Stimulated activated CD4-positive, alpha-beta T cell treated with anti-CD3 and anti-CD28 coated beads, Interleukin-4, amount 100 ng/mL, for 24 hours (primary cell): ENCODE data around the gene ZNF500.
"Not testable (repeated sequence)": the region's sequence is repeated elsewhere in the genome, so short reads cannot be mapped to it uniquely, and the experiment has no call there.

Experiments
- DNase-seq: peaks from one replicate; pipeline ENCODE4 v3.0.0-alpha.2; 2020

ZNF500 gene

GRCh38 chr16:4795828-4796572 lies 29.0 kb upstream of the ZNF500 start:
- DNase-seq, result no peak

DNA sequence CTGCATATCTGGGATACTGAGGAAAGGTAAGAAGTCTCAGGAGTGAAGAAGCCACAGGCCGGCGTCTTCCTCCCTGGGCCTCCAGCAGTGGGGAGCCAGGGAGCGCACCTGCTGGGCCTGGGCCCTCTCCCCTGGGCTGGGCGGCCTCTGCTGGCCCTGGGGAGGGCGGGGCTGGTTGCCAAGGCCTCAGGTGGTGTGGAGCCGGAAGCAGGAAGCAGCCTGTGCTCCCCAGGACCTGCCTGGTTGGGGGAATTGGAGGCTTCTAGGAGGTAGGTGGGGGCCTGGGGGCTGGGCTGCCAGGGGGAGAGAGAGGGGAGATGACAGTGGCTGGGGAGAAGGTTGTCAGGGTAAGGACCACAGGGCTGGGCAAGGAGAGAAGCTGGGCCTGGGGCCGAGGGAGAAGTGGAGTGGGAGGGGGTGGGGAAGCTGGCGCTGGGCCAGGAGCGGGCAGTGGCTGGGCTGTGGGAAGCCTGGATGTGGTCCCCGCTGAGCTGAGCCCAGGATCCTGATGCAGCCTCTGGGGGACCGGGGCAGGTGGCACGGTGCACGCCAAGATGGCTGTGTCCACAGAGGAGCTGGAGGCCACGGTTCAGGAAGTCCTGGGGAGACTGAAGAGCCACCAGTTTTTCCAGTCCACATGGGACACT lies 28.3 kb upstream of the ZNF500 start, which contains the start of gene SMIM22:
SMIM22 (plus strand) TSS at position 189 of the 647 bp plus-strand sequence; CDS start at position 555, 366 bp downstream.
- DNase-seq, result no peak

DNA sequence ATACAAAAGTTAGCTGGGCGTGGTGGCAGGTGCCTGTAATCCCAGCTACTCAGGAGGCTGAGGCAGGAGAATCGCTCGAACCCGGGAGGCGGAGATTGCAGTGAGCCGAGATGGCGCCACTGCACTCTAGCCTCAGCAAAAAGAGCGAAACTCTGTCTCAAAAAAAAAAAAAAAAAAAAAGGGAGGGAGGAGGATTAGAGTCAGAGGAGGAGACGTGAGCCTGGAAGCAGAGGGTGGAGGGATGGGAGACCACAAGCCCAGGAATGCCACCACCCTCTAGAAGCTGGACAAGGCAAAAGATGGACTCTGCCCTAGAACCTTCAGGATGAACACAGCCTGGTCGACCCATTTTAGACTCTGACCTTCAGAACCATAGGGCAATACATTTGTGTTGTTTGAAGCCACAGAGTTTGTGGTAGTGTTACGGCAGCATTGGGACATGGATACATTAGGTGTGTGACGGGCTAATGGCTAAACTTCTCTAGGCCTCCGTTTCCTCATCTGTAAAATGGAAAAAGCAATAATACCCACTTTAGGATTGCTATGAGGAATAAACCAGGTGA lies 26.1 kb upstream of the ZNF500 start:
- no peak for DNase-seq

DNA sequence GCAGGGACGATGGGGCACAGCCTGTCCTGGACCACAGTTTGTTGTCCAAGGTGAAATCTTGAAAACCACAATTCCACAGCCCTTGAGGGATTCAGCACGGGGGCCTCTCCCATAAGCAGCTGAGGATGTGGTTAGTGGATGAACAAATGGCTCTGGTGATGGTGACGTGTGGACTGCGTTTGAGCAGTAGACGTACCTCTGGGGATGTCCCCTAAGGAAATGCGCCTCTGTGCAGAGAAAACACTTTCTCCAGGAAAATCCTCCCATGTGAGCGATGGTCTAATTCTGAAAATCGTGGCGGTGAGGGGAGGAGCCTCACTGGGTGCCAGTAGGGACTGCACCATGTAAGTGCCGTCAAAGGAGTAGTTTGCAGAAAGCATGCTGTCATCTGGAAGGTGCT lies 23.9 kb upstream of the ZNF500 start:
- no peak for DNase-seq

- no peak for DNase-seq
Measured at GRCh38 chr16:4790261-4790660, 23.3 kb upstream of the ZNF500 start.

DNA sequence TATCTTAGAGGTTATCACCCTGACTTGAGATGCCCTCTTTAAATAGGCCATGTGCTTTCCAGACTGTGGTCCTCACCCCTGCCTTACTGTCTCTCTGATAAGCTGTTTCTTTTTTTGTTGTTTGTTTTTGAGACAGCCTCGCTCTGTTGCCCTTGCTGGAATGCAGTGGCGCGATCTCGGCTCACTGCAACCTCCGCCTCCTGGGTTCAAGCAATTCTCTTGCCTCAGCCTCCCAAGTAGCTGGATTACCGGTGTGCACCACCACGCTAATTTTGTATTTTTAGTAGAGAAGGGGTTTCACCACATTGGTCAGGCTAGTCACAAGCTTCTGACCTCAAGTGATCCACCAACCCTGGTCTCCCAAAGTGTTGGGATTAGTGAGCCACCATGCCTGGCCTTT lies 21.9 kb upstream of the ZNF500 start:
- DNase-seq, result no peak

GRCh38 chr16:4788489-4788889 lies 21.5 kb upstream of the ZNF500 start:
- no peak for DNase-seq

- DNase-seq, result no peak
Measured at GRCh38 chr16:4787627-4788482, 20.9 kb upstream of the ZNF500 start, which contains the start of gene SEPTIN12. Gene SEPTIN12 (minus strand): TSS chr16:4788345. CDS start chr16:4787645, 700 bp downstream.

DNA sequence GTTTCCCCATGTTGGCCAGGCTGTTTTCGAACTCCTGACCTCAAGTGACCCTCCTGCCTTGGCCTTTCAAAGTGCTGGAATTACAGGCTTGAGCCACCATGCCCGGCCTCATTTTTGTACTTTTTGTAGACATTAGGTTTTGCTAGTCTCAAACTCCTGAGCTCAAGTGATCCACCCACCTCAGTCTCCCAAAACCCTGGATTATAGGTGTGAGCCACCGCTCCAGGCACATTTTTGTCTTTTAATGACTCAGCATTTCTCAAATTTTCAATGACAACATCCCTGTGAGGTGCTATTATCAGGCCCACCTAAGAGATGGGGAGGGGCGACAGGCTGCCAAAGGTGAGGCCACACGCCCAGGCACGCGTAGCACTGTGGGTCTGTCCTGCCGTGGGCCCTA lies 20.1 kb upstream of the ZNF500 start:
- DNase-seq, result no peak

DNA sequence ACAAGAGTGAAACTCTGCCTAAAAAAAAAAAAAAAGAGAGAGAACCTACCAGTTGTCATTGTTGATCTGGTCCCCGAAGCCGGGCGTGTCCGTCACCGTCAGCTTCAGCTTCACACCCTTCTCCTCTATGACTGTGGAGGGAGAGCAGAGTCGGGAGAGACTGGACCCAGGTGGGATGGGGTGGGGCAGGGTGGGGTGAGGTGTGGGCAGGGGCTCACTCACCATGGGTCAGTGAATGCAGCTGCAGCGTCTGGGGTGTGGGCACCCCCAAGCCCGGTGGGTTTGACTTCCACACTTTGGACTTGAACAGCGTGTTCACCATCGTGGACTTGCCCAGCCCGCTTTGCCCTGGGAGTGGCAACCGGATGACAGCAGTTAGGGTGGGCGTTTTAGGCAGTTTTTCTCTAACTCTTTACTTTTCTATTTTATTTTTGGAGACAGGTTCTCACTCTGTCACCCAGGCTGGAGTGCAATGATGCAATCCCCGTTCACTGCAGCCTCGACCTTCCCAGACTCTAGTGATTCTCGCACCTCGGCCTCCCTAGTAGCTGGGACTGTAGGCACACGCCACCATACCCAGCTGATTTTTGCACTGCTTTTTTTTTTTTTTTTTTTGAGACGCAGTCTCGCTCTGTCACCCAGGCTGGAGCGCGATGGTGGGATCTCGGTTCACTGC lies 18.9 kb upstream of the ZNF500 start:
- no peak for DNase-seq

DNA sequence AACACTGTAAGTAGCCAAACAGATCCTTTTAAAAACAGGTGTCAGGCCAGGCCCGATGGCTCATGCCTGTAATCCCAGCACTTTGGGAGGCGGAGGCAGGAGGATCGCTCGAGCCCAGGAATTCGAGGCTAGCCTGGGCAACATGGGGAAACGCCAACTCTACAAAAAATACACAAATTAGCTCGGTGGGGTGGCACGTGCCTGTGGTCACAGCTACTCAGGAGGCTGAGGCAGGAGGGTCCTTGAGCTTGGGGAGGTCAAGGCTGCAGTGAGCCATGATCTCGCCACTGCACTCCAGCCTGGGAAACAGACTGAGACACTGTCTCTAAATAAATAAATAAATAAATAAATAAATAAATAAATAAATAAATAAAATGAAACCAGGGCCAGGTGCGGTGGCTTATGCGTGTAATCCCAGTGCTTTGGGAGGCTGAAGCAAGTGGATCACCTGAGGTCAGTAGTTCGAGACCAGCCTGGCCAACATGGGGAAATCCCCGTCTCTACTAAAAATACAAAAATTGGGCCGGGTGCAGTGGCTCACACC lies 17.6 kb upstream of the ZNF500 start:
- not testable (repeated sequence) for DNase-seq

DNA sequence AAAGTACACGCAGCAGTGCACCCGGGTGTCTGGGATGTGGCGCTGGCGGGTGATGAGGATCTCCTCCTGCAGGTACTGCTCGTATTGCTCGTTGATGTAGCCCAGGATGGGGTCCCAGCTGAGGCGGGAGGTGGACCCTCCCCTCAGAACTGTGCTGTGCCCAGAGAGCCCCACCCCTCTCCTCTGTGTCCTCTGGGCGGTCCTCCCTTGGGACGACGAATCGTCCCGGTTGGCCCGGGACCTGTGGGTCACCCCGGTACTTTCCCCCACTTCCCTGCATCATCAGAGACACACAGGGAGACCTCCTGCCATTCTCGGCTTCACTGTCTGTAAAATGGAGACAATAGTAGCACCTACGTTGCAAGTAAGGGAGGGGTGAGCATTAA lies 17.0 kb upstream of the ZNF500 start:
- DNase-seq, result no peak

GRCh38 chr16:4783251-4783950 lies 16.4 kb upstream of the ZNF500 start:
- no peak for DNase-seq

GRCh38 chr16:4780235-4780634 lies 13.3 kb upstream of the ZNF500 start:
- DNase-seq, result no peak

- no peak for DNase-seq
Measured at GRCh38 chr16:4778050-4778392, 11.1 kb upstream of the ZNF500 start.

GRCh38 chr16:4777339-4778049 lies 10.5 kb upstream of the ZNF500 start:
- DNase-seq, result no peak

DNA sequence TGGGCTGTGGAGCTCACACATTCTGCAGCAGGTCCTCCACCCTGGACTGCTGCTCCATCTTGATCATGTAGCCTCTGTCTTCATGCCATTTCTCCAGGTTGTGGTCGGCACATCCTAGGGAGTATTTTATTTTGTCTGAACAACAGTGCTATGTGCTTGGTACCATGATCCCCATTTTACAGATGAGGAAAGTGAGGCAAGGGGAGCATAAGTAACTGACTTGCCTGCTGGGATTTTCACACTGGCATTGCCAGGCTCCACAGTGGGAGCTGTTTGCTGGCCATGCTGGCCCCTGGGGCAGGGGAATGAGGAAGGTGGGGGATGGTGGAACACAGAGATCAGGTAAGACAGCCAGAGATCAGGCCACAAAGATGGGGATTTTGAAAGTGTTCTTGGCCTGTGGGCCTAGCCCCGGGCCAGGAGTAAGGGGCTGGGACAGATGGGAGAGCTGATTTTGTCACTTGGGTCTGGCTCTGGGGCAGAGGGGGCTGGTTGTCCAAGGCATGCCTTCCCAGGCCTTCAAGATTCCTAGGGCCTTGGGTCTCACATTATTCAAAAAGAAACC lies 9.3 kb upstream of the ZNF500 start:
- no peak for DNase-seq

GRCh38 chr16:4775005-4775404 lies 8.0 kb upstream of the ZNF500 start:
- DNase-seq, result no peak

- no peak for DNase-seq
Measured at GRCh38 chr16:4772351-4772750, 5.4 kb upstream of the ZNF500 start.

DNA sequence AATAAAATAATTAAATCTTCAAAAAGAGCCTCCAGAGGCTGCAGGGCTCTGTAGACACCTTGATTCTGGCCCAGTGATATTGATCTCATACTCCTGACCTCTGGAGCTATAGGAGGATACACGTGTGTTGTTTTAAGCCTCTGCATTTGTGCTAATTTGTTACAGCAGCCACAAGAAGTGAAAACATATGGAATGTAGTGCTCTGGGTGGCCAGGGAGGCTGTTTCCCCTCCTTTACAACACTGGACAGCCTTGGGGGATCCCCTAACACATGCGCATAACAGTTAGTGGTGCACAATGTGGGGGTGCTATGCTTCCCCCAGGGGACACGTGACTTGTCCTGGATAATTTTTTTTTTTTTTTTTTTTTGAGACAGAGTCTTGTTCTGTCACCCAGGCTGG lies 4.7 kb upstream of the ZNF500 start:
- no peak for DNase-seq

DNA sequence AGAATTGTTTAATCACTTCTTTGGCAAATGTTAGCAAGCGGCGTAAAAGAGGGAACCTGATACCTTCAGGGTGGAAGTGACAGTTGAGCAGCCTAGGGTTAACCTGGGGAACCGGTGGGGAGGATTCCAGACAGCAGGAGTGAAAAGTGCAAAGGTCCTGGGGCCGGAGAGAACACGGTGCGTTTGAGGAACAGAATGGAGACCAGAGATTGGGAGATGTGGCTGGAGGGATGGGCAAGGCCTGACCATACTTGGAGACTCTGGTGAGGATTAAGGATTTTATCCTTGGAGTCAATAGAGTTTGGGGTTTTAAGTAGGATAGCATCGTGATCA lies 2.3 kb upstream of the ZNF500 start:
- DNase-seq, result no peak
